ENCODE results near the gene CAMTA1. TPM values are rescaled to one million over a fixed set of nuclear protein-coding genes. Genes with fewer than 3 reads are reported as not detected.
A peak's percentile ranks its signal among the peaks of the same experiment; 100 is the strongest.

The CAMTA1 gene
- polyA plus RNA-seq, 1 of the 3 experiments (the other 2 are of a cell fraction), result 63.1 TPM

DNA sequence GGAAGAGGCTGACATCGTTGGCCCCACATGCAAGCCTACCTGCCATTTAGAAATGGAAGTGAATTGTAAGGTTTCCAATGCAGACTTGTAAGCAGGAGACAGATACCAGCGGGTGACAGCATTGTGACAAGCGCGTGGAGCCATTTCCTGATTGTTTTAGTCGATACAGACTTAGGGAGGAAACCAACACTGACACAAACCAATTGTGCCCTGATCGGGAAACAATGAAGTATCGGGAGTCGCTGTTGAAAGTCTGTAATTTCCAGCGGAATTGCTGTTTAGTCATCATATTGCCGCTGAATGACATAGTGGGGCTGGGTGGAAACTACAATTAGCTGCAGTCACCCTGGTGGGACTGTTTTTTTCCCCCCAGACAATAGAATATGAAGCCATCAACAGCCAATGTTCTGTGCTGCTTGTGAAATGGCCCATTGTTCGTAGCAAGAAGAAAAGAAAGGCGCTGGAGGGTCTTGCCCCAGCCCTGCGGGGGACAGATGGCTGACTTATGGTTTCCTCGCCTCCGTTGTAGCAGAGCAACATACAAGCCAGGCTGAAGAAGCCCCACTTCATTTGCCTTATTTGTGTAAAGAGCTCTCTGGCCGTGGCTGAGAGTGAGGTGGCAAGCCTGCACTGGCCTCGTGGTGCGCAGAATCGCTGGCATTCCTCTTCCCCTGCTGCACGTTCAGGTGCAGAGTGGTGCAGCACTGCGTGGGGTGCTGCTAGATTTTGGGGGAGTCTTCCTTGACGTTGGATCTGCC lies 462.7 kb downstream of the CAMTA1 start:
- TF ChIP-seq TCF12 (IDR thresholded peaks at IDR 0.05), result no peak
- ChIA-PET CTCF (interaction anchor here (0.8 kb wide), 1 partner anchor 39 kb away, joined by 3 read pairs; no protein-coding TSS in a partner anchor), POLR2A (no interaction called here)
- H3K4me1 ChIP-seq (ENCODE audit: control insufficient read depth in 1 of 2, insufficient read depth in 2 of 2, low read depth in 1 of 2, low read length in 1 of 2), result peaks cover 4 to 41% of the 10 kb centered on the region in 2 experiments; a peak in 1 of 4 replicates
- H3K4me2 ChIP-seq, result no peak overlapping the region
- no peaks in the 10 kb centered on the region for H3K79me2 ChIP-seq (ENCODE audit: insufficient read depth)
- no peaks in the 10 kb centered on the region for H4K20me1 ChIP-seq (ENCODE audit: insufficient read depth)
- no peak overlapping the region; a peak in 1 of 4 replicates for H3K27ac ChIP-seq (ENCODE audit: low read depth in 2 of 2, low read length in 1 of 2)
- H3K9me3 ChIP-seq, result no peaks in the 10 kb centered on the region
- no peaks in the 10 kb centered on the region for H3K27me3 ChIP-seq (ENCODE audit: insufficient read depth)
- H3K9ac ChIP-seq, result no peak overlapping the region
- no peaks in the 10 kb centered on the region for H3K36me3 ChIP-seq (replicated peaks in 1 of 2; ENCODE audit: control insufficient read depth in 1 of 2, insufficient read depth in 2 of 2, low read length in 1 of 2)
- H3K9me2 ChIP-seq, result no peaks in the 10 kb centered on the region
- WGBS (ENCODE audit: low lambda C conversion rate), result 93% methylated on average over 21 of the region's 22 CpGs
- H3K4me3 ChIP-seq (ENCODE audit: low read depth in 2 of 2, low read length in 1 of 2), result no peak overlapping the region
- no peaks in the 10 kb centered on the region for H3F3A ChIP-seq (replicated peaks; ENCODE audit: insufficient read depth)
- H2AFZ ChIP-seq (ENCODE audit: low read depth), result no peak overlapping the region
- no peak for DNase-seq

DNA sequence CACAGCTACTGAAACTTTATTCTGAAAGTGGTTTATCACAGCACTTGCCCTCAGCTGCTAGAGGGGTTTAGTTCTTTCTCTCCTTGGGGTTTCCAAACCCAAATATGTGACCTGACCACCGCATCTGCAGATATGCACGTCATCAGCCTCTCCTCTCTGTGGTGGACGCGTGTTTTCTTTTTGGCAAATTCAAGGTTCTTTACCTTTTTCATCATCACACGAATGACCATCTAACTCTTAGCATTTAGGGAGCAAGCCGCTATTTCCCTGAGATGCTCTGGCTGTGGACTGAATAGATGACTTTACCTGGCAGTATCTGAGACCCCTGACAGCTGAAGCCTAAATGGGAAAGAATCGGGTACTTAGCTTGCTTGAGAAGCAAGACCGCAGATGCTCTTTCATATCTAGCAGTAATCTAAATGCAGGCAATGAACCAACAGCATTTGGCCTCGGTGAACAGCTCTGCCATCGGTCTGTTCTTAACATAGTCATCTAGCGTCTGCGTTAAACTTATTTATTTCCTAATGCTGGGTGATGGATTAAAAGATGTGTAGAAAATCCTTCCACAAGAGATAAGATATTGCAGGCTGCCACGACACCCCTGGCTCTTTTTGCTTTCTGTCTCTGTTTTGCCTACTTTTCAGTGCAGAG lies 463.4 kb downstream of the CAMTA1 start:
- Histone ChIP-seq H3K27me3 (ENCODE audit: insufficient read depth) (no peaks in the 10 kb centered on the region), H3K36me3 (replicated peaks in 1 of 2; ENCODE audit: control insufficient read depth in 1 of 2, insufficient read depth in 2 of 2, low read length in 1 of 2) (no peaks in the 10 kb centered on the region), H3K4me3 (ENCODE audit: low read depth in 2 of 2, low read length in 1 of 2) (no peak overlapping the region), H3K9me2 (no peaks in the 10 kb centered on the region), H3K27ac (ENCODE audit: low read depth in 2 of 2, low read length in 1 of 2) (peak overlapping the region in 1 of 2 experiments; percentile 39; a peak in 2 of 4 replicates), H3K4me2 (no peak overlapping the region), H3K4me1 (ENCODE audit: control insufficient read depth in 1 of 2, insufficient read depth in 2 of 2, low read depth in 1 of 2, low read length in 1 of 2) (peaks cover 4 to 42% of the 10 kb centered on the region in 2 experiments; a peak in 1 of 4 replicates), H3K9ac (no peak overlapping the region), H3K79me2 (ENCODE audit: insufficient read depth) (no peaks in the 10 kb centered on the region), H4K20me1 (ENCODE audit: insufficient read depth) (no peaks in the 10 kb centered on the region), H2AFZ (ENCODE audit: low read depth) (no peak overlapping the region), H3F3A (replicated peaks; ENCODE audit: insufficient read depth) (no peaks in the 10 kb centered on the region), H3K9me3 (no peaks in the 10 kb centered on the region)
- TF ChIP-seq EP300 (IDR thresholded peaks at IDR 0.05; ENCODE audit: borderline replicate concordance in 1 of 2, low read depth in 1 of 2, low read length in 1 of 2), result peak in 1 of 2 experiments; percentile 64; a peak in 1 of 4 replicates
- TF ChIP-seq ELF1 (IDR thresholded peaks at IDR 0.05), result no peak
- TF ChIP-seq, protein P1, sequence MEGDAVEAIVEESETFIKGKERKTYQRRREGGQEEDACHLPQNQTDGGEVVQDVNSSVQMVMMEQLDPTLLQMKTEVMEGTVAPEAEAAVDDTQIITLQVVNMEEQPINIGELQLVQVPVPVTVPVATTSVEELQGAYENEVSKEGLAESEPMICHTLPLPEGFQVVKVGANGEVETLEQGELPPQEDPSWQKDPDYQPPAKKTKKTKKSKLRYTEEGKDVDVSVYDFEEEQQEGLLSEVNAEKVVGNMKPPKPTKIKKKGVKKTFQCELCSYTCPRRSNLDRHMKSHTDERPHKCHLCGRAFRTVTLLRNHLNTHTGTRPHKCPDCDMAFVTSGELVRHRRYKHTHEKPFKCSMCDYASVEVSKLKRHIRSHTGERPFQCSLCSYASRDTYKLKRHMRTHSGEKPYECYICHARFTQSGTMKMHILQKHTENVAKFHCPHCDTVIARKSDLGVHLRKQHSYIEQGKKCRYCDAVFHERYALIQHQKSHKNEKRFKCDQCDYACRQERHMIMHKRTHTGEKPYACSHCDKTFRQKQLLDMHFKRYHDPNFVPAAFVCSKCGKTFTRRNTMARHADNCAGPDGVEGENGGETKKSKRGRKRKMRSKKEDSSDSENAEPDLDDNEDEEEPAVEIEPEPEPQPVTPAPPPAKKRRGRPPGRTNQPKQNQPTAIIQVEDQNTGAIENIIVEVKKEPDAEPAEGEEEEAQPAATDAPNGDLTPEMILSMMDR (IDR thresholded peaks at IDR 0.05), result no peak
- TF ChIP-seq TEAD4 (IDR thresholded peaks at IDR 0.05; ENCODE audit: borderline replicate concordance, insufficient read depth), result no peak
- TF ChIP-seq CHD2 (IDR thresholded peaks at IDR 0.05; ENCODE audit: low read length, partially characterized antibody), result peak; percentile 7
- TF ChIP-seq RCOR1 (IDR thresholded peaks at IDR 0.05; ENCODE audit: low read length), result peak; percentile 36; the same call in 1 of the 2 replicates
- no peak for TF ChIP-seq FOXM1 (IDR thresholded peaks at IDR 0.05; ENCODE audit: low read depth)
- TF ChIP-seq JUND (IDR thresholded peaks at IDR 0.05), result no peak
- TF ChIP-seq POLR2AphosphoS5 (IDR thresholded peaks at IDR 0.05; ENCODE audit: low read depth, low read length), result no peak
- peak; percentile 33 for TF ChIP-seq RAD21 (IDR thresholded peaks at IDR 0.05; ENCODE audit: low read length)
- TF ChIP-seq, protein P2, sequence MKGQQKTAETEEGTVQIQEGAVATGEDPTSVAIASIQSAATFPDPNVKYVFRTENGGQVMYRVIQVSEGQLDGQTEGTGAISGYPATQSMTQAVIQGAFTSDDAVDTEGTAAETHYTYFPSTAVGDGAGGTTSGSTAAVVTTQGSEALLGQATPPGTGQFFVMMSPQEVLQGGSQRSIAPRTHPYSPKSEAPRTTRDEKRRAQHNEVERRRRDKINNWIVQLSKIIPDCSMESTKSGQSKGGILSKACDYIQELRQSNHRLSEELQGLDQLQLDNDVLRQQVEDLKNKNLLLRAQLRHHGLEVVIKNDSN (IDR thresholded peaks at IDR 0.05; ENCODE audit: borderline replicate concordance, low read depth), result no peak
- no peak for TF ChIP-seq GABPA (IDR thresholded peaks at IDR 0.05; ENCODE audit: low read depth)
- peak; percentile 83 for TF ChIP-seq GATA2 (CRISPR knock-in tag; IDR thresholded peaks at IDR 0.05)
- no peak for TF ChIP-seq SIN3A (IDR thresholded peaks at IDR 0.05; ENCODE audit: borderline replicate concordance, low read depth, low read length)
- CTCF ChIA-PET, result interaction anchor here (0.8 kb wide), 1 partner anchor 40 kb away, joined by 3 read pairs; no protein-coding TSS in a partner anchor
- peak; percentile 52 for DNase-seq
- POLR2A ChIA-PET, result no interaction called here
- 78% methylated on average over 13 of the region's 13 CpGs for WGBS (ENCODE audit: low lambda C conversion rate)
